Forelimb muscle (tissue), 1 donor: ENCODE measurements around the gene DNAJB11. TPM values are rescaled to one million over a fixed set of nuclear protein-coding genes. Genes with fewer than 3 reads are reported as not detected.
"Not testable (repeated sequence)": the region's sequence is repeated elsewhere in the genome, so short reads cannot be mapped to it uniquely, and the experiment has no call there.

Experiments used
- DNase-seq: peaks from one replicate; pipeline ENCODE4 v3.0.0-alpha.2; 2013; ENCODE audit warnings: low read depth
- polyA plus RNA-seq: library from polyadenylated mRNA; unstranded; fragments of 120-200 nt; gene quantifications from one replicate; pipeline ENCODE4 v1.2.1, GENCODE V29; 2013; ENCODE audit not compliant: insufficient read length

The DNAJB11 gene
- polyA plus RNA-seq, 1 donor, result 31.0 TPM

DNA sequence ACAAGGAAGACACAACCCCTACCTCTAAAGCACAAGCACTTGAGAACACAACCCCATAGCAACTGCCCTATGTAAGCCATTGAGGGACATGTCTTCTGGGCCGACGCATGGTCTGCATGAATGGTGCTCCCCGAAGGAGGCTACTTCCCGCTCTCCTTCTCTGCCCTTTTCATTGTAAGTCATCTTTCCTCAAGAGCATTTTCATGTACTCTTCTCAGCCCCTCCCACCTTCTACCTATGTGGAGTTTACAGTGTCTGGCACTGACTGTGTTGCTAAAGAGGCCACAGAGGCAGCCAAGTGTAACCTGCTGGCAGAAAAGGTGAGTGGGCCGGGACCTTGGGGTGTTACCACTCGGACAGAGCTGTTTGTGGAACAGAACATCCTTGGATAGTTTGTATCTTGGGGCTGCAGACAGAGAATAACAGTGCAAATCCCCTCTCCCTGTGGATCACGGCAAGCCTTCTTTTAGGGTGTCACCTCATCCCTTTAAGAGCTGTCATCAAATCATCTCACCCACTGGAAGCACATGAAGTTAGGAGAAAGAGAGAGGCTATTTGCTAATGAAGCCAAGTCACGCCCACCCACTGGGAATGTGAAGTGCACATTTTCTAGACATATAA lies 47.9 kb downstream of the DNAJB11 start:
- DNase-seq, result no peak

DNA sequence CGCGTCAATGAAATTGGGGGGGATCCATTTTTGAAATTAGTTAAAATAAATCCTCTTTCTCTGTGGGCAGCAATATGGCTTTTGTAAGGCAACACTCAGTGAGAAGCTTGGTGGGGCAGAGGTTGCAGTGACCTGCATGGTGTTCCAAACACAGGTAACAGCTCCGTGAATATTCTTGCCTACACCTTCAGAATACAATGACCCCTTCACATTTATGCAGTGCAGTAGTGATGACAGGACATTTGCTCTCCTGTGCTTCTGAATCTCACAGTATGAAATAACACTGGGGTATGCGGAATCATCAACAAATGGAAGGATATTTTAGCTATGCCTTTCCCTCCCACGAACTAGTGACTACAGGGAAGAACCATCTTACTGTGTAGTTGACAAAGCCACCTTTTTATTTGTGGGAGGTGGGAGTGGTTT lies 49.3 kb downstream of the DNAJB11 start:
- no peak for DNase-seq

DNA sequence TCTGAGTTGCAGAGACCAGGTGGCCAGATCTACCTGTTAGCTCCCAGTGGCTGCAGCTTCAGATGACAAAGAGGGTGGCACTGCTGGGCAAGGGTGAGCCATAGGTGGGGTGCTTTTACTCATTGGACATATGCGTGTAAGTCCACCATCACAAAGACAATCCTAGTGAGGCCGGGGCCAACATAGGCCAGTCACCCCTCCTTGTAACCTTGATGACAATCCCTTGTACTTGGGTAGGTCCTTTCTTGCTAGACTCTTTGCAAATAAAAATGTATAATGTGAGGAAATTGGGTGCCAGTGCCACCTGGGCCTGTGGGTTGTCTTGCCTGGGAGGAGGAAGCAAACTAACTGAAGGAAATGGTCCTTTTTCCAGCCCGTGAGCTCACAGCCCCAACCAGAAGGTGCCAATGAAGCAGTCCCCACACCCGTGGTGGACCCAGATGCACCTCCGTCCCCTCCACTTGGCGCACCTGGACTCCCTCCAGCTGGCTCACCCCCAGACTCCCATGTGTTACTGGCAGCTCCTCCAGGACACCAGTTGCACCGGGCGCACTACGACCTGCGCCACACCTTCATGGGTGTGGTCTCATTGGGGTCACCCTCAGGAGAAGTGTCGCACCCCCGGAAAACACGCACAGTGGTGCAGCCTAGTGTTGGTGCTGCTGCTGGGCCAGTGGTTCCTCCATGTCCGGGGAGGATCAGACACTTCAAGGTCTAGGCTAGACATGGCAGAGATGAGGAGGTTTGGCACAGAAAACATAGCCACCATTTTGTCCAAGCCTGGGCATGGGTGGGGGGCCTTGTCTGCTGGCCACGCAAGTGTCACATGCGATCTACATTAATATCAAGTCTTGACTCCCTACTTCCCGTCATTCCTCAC lies 49.9 kb downstream of the DNAJB11 start:
- no peak for DNase-seq

DNA sequence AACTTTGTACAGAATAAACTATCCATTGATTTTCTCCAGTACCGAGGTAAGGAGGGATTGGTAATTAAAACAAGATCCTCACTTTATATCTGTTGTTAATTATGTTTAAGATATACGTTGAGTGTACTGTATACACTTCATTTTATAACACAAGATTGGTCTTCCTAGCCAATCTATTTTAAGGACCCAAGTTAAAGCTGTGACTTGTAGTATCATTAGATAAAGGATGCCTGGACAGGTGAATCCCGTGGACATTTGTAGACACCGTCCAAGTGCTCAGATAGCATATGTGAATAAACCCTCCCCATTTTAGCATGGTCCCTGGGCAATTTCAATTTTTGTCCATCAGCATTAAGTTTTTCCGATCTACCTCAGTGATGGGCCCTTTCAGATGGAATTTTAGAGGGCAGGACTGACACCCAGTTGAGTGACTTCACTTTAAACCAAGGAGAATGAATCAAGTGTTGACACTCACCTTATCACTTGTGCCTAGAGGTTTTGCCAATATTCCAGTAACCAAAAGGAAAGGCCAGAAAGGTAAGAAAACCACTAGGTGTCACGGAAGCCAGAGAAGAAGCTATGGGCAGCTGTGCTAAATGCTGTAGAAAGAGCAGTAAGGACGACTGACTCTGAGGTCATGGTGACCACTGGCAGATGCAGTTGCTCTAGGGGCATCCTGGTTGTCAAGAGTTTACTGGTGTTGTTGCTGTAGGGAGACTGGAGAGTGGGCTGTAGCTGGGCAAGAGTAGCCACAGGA lies 51.6 kb downstream of the DNAJB11 start:
- no peak for DNase-seq

DNA sequence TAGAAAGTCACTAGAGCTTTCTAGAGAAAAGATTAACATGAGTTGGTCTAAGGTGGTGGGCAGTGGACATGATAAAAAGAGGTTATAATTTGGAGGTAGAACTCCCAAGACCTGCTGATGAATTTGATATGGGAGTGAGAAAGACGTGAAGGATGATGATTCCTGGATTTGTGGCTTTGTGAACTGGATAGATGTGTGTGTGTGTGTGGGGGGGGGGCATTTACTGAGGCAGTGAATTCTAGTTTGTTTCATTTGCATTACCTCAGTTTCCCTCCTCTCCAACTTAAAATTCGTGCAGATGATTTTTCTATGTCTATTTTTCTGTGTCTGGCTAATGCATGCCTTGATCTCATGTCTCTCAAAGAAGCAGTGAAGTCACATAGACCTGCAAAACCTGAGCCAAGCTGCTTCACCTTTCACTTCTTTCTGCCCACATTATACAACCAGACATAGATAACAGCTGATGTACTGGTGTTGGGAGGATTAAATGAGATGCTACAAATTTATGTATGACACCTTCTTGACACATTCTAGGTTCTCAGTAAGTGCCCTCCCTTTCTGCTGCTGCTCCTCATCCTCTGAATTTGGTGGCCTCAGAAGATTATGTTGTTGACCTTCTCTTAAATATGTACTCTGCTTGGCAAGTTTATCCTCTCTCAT lies 52.3 kb downstream of the DNAJB11 start:
- no peak for DNase-seq

DNA sequence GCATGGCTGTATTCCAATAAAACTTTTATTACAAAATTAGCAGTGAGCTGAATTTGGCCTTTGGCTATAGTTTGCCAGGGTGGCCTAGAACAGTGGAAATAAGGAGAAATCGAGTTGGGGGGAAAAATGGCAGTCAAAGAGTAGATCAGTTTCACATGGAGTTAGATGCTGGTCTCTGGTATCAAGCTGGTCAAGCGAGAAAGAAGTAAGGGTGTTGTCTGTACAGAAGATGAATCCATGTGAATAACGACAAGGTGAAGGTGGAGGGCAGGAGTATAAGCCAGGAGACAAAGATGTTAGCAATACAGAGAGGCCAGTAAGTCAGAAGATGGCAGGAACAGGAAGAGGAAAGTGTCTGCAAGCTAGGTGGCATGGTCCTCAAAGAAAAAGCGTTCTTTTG lies 54.1 kb downstream of the DNAJB11 start:
- DNase-seq, result no peak

DNA sequence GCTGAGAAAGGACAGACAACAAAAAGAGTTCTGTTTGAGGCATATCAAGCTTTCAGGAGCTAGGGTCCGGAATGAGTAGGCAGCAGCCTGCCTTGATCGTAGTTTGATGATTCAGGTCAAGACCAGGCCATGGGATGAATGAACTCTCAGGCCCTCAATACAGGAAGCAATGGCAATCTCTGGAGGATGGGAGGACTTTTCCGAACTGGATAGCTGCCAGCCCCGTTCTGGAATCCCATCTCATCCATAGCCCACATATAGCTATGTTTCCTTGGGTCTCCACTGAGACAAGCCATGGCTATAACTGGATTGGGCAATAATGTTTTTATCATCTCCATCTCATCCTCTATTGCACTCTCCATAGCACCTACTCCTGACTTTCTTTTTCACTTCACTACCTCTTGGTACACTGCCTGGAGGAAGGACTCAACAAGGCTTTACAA lies 55.1 kb downstream of the DNAJB11 start:
- DNase-seq, result no peak

DNA sequence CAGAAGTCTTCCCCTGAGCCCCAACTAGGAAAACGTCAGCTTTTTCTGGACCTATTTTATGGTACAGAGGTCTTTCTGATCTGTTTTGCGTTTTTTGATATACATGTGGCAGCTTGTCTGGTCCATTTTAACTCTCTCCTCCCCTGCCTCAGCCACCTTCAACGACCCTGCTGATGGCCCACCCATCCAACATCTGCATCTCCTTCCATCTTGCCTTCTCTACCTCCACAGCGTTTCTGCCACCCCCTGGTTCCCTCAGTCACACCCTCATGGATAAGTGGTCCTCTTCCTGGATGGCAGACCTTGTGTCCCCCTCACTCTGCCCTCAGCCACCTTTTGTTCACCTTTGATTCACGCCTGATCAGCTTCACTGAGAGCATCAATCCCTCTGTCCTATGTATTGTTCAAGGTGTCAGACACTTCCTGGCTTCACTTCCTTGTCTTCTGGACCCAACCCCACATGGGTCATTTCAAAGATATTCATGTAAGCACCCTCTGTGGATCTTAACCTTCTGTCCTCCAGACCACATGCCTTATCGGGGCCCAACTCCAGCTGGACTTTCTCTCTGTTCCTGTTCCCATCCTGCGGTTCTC lies 55.8 kb downstream of the DNAJB11 start:
- DNase-seq, result no peak

DNA sequence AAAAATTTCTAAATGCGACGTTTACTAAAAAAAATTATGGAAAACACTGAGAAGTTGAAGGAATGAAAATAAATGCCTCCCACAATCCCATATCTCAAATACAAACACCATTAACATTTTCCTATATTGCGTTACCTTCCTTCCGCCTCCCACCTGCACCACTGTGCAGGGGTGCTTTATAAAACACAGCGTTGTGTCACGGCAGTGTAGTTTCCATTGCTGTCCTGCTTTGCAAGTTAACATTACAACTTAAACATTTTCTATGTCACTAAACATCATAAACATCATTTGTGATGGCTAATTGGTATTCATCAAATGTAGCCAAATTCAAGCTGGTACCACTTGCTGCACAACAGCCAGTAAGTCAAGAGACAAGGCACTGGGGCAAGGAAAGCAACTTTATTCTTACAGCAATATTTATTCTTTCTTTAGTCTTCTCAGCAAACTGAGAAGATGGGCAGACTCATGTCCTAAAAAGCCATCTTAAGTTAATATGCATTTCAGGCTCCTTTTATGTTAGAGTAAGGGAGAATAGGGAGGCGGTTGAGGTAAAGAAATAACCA lies 57.4 kb downstream of the DNAJB11 start:
- no peak for DNase-seq

DNA sequence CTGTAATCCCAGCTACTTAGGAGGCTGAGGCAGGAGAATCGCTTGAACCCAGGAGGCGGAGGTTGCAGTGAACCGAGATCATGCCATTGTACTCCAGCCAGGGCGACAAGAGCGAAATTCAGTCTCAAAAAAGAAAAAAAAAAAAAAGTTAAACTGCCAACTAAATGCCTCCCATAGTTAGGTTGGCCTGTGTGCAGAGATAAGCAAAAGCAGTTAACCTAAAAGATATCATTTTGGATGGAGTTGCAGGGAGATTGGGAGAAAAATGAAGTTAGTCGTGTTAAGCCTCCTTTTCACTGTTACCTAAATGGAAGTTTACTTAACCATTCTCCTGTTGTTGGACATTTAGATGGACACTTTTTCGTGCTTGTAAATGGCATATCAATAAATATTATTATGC lies 58.2 kb downstream of the DNAJB11 start:
- DNase-seq, result no peak

DNA sequence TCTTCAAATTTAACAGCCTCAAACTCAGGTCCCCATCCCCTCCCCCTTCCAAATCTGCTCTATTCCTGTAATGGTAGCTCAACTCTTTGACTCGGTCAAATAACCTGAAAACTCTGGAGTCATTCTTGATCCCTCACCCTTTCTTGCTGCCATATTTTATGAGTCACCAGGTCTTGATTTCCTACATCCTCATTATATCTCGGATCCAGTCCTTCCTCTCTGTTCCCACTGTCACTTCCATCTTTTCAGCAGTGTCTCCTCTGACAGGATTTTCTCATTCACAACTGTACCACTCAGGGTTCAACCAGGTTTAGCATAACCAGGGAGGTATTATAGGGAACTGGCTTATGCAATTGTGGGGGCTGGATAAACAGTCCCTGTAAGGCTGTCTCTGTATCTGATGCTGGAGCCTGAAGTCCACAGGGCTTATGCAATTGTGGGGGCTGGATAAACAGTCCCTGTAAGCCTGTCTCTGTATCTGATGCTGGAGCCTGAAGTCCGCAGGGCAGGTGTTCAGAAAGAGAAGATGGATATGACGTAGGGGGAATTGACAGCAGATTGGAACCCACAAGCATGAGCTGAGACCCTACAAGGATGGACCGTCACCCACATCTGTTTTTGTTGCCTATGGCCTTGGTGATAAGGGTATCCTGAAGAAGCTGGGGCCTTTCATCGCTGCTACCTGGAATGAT lies 60.6 kb downstream of the DNAJB11 start:
- DNase-seq, result no peak

DNA sequence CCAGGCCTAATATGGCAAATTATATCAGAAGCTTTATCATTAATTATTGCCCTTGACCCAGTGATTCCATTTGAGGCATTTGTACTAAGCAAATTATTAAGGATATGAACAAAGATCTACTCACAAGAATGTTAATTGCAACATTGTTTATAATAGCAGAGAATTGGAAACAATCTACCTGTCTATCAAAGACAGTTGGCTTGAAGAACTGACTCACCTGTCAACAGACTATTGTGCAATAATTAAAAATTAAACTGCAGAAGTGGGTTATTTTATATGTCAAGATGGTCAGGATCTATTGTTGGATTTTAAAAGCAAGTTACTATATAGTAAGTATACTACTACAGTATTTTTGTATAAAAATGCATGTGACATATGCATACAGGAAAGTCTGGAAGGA lies 63.0 kb downstream of the DNAJB11 start:
- no peak for DNase-seq

DNA sequence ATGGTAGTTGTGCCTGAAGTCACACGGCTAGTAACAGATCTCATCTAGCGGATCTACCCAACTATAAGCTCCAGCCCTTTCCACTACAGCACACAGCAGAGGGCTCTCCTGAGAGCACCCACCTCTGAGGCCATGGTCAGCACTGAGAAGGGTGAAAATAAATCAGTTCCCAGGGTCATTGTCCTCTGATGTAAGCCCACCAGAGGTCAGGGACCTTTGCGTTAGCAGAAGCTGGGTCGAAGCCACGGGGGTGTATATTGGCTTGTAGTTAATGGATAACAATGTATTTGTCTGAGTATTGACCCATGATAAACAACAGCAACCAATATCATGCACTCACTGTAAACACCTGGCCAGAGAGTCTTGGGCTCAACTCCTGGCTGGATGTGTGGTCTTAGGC lies 63.7 kb downstream of the DNAJB11 start:
- not testable (repeated sequence) for DNase-seq

Other genes with a start within 250 kb of the DNAJB11 start
- gene DGKG, start 208.5 kb upstream of the DNAJB11 start, polyA plus RNA-seq, result 3.1 TPM
- gene CRYGS, start 26.3 kb upstream of the DNAJB11 start, polyA plus RNA-seq, result 3.5 TPM
- gene TBCCD1, start 3.4 kb upstream of the DNAJB11 start, polyA plus RNA-seq, result 12.0 TPM
- gene AHSG, start 42.3 kb downstream of the DNAJB11 start, polyA plus RNA-seq, result not detected
- gene FETUB, start 69.7 kb downstream of the DNAJB11 start, polyA plus RNA-seq, result not detected
- gene HRG, start 95.3 kb downstream of the DNAJB11 start, polyA plus RNA-seq, result not detected
- gene KNG1, start 146.6 kb downstream of the DNAJB11 start, polyA plus RNA-seq, result not detected
- 536 TPM for gene EIF4A2, start 212.9 kb downstream of the DNAJB11 start, polyA plus RNA-seq
- 19.7 TPM for gene RFC4, start 235.8 kb downstream of the DNAJB11 start, polyA plus RNA-seq